NCI-H1105 treated with DMSO at 0.1 percent for 48 hours (cell line): ENCODE data around the gene ASAH2.
"Not testable (repeated sequence)": the region's sequence is repeated elsewhere in the genome, so short reads cannot be mapped to it uniquely, and the experiment has no call there.

Experiments
- DNase-seq: peaks from one replicate; lab custom pipeline; 2025; lab: John Stamatoyannopoulos, UW

Gene ASAH2

GRCh38 chr10:50254479-50254878, 3.2 kb upstream of the ASAH2 start:
- no peak for DNase-seq

- DNase-seq: no peak
These were observed 1.0 kb downstream of the ASAH2 start for GRCh38 chr10:50250096-50250854.

GRCh38 chr10:50248598-50248997, 2.7 kb downstream of the ASAH2 start:
- DNase-seq: no peak

- DNase-seq: no peak
These were observed 3.3 kb downstream of the ASAH2 start for GRCh38 chr10:50248062-50248461.

GRCh38 chr10:50244201-50244600, 7.1 kb downstream of the ASAH2 start:
- DNase-seq: no peak

- DNase-seq: no peak
These were observed 8.5 kb downstream of the ASAH2 start for GRCh38 chr10:50242777-50243176.

GRCh38 chr10:50241478-50241877, 9.8 kb downstream of the ASAH2 start:
- not testable (repeated sequence) for DNase-seq

- no peak for DNase-seq
These were observed 16.8 kb downstream of the ASAH2 start for GRCh38 chr10:50234486-50234885.

- no peak for DNase-seq
These were observed 19.1 kb downstream of the ASAH2 start for GRCh38 chr10:50232261-50232639.

- DNase-seq: no peak
These were observed 19.6 kb downstream of the ASAH2 start for GRCh38 chr10:50231515-50232260.

GRCh38 chr10:50229460-50229859, 21.9 kb downstream of the ASAH2 start:
- DNase-seq: no peak

- no peak for DNase-seq
These were observed 22.6 kb downstream of the ASAH2 start for GRCh38 chr10:50228672-50229071.

- no peak for DNase-seq
These were observed 24.7 kb downstream of the ASAH2 start for GRCh38 chr10:50226610-50227009.

GRCh38 chr10:50224330-50224952, 26.9 kb downstream of the ASAH2 start:
- DNase-seq: peak; percentile 31

GRCh38 chr10:50222199-50222598, 29.1 kb downstream of the ASAH2 start:
- DNase-seq: no peak

GRCh38 chr10:50221470-50221869, 29.8 kb downstream of the ASAH2 start:
- no peak for DNase-seq

- DNase-seq: no peak
These were observed 31.7 kb downstream of the ASAH2 start for GRCh38 chr10:50219646-50220045.

GRCh38 chr10:50219200-50219599, 32.1 kb downstream of the ASAH2 start:
- no peak for DNase-seq

- DNase-seq: peak; percentile 48
These were observed 34.4 kb downstream of the ASAH2 start for GRCh38 chr10:50216894-50217293.

GRCh38 chr10:50216418-50216817, 34.9 kb downstream of the ASAH2 start:
- DNase-seq: no peak

- no peak for DNase-seq
These were observed 39.6 kb downstream of the ASAH2 start for GRCh38 chr10:50211670-50212069.

GRCh38 chr10:50210876-50211275, 40.4 kb downstream of the ASAH2 start:
- no peak for DNase-seq
